K562 (cell line): Measurements from ENCODE around the gene TRIP10. TPM values are rescaled to one million over a fixed set of nuclear protein-coding genes. Genes with fewer than 3 reads are reported as not detected.

Experiments used
- ARID3B ChIP-seq: fragments of 250-450 bp; sonication (Bioruptor Pico); IDR thresholded peaks from 2 replicates; pipeline ENCODE4 v1.4.0; 2020; ENCODE audit warnings: borderline replicate concordance
- FOXP1 ChIP-seq: sonication (generic); formaldehyde crosslinking; IDR thresholded peaks from 2 replicates; pipeline ENCODE4 v1.8.0; 2022; ENCODE audit warnings: mild to moderate bottlenecking, missing genetic modification reagents
- IFI16 ChIP-seq: fragments of 250-450 bp; sonication (Bioruptor Pico); IDR thresholded peaks from 2 replicates; pipeline ENCODE4 v2.1.2; 2022; ENCODE audit warnings: mild to moderate bottlenecking, inconsistent platforms
- MBD2 ChIP-seq: sonication (generic); IDR thresholded peaks from 2 replicates; pipeline ENCODE4 v1.6.1; 2016; ENCODE audit warnings: low read depth, borderline replicate concordance
- MITF ChIP-seq: IDR thresholded peaks from 2 replicates; pipeline ENCODE4 v1.6.1; 2014; ENCODE audit warnings: antibody characterized with exemption
- OTX1 ChIP-seq: fragments of 450-650 bp; formaldehyde crosslinking; IDR thresholded peaks from 2 replicates; pipeline ENCODE4 v1.4.0; 2022; ENCODE audit warnings: mild to moderate bottlenecking
- PBX2 ChIP-seq, 2 experiments: IDR thresholded peaks in 1 of 2; conservative IDR thresholded peaks in 1 of 2; 2 replicates each; pipeline ENCODE4 v1.6.1; 2016; ENCODE audit warnings: low read depth in 2 of 2, mild to moderate bottlenecking in 1 of 2, missing compliant biosample characterization in 1 of 2, missing genetic modification characterization in 1 of 2, moderate library complexity in 1 of 2
- POLR2AphosphoS2 ChIP-seq: IDR thresholded peaks from 2 replicates; pipeline ENCODE4 v1.6.1; 2012; ENCODE audit warnings: low read length, improper control_type of control experiment
- PYGO2 ChIP-seq: fragments of 450-650 bp; IDR thresholded peaks from 2 replicates; pipeline ENCODE4 v1.6.1; 2016; ENCODE audit warnings: mild to moderate bottlenecking, missing genetic modification characterization, moderate library complexity, missing compliant biosample characterization
- SRF ChIP-seq, 2 experiments: fragments of 250-450, 450-650 bp in 1 of 2; sonication (Bioruptor Pico) in 1 of 2; sonication (generic) in 1 of 2; formaldehyde crosslinking; IDR thresholded peaks; 2 replicates each; pipeline versions ENCODE4 v1.5.0 to v1.5.1; 2020 to 2022; ENCODE audit warnings: mild to moderate bottlenecking in 1 of 2, missing genetic modification reagents in 1 of 2
- USF2 ChIP-seq: sonication (generic); formaldehyde crosslinking; IDR thresholded peaks from 2 replicates; pipeline ENCODE4 v1.5.0; 2020; ENCODE audit warnings: missing genetic modification reagents
- ZNF311 ChIP-seq: fragments of 250-450 bp; sonication (Bioruptor Pico); IDR thresholded peaks from 2 replicates; pipeline ENCODE4 v1.4.0; 2020; ENCODE audit warnings: mild to moderate bottlenecking, moderate library complexity
- ZNF408 ChIP-seq: fragments of 250-450 bp; sonication (Bioruptor Pico); IDR thresholded peaks from 2 replicates; pipeline ENCODE4 v1.4.0; 2020; ENCODE audit warnings: low read depth, mild to moderate bottlenecking, moderate library complexity
- ZNF512 ChIP-seq: IDR thresholded peaks from 2 replicates; pipeline ENCODE4 v1.6.1; 2016; ENCODE audit warnings: missing genetic modification characterization, missing compliant biosample characterization
- polyA plus RNA-seq, 8 experiments: library from polyadenylated mRNA; depleted of rRNA in 4 of 8; stranded (reverse) in 5 of 8; unstranded in 3 of 8; fragments of >200 nt; fragmentation: Nextera tagmentation in 2 of 8; fragmentation: Illumina TruSeq in 1 of 8; extraction: Ambion mirVana in 2 of 8; extraction: Trizol in 1 of 8; gene quantifications; 2 replicates each; pipeline versions ENCODE4 v1.2.1 to v1.2.3, GENCODE V29; 2011 to 2014; ENCODE audit warnings: inconsistent platforms in 1 of 8, missing spikeins in 1 of 8
- total RNA-seq, 7 experiments: library from RNA; depleted of rRNA in 6 of 7; stranded (reverse); fragments of >200 nt in 6 of 7; fragmentation: Illumina TruSeq in 2 of 7; extraction: Trizol in 2 of 7; gene quantifications; 2 replicates each; pipeline versions ENCODE4 v1.2.1 to v1.2.3, GENCODE V29; 2011 to 2021; ENCODE audit warnings: low replicate concordance in 1 of 7

Gene TRIP10
- total and polyA plus RNA-seq, 9 of the 15 experiments (the other 6 are each of a cell fraction or from before 2014, with no cell fraction given) = 1.2 to 66.8 (median 36.1) TPM

GRCh38 chr19:6797646-6798045 lies 58.2 kb downstream of the TRIP10 start (continued):
- TF ChIP-seq PBX2 (CRISPR knock-in tag; IDR thresholded peaks at IDR 0.05; ENCODE audit: low read depth) = no peak
- TF ChIP-seq PBX2 (tag; conservative IDR thresholded peaks at IDR 0.05; ENCODE audit: low read depth) = no peak
- no peak for TF ChIP-seq MITF
- no peak for TF ChIP-seq USF2 (CRISPR knock-in tag)
- no peak for TF ChIP-seq FOXP1 (CRISPR knock-in tag)
- no peak for TF ChIP-seq IFI16
- TF ChIP-seq ZNF512 = no peak
- TF ChIP-seq POLR2AphosphoS2 = no peak
- no peak for TF ChIP-seq PYGO2 (tag)
- no peak for TF ChIP-seq ZNF408 (CRISPR knock-in tag)
- TF ChIP-seq ARID3B = no peak
- no peak for TF ChIP-seq MBD2
- TF ChIP-seq SRF (CRISPR knock-in tag; IDR thresholded peaks at IDR 0.05) = no peak
- no peak for TF ChIP-seq OTX1 (CRISPR knock-in tag)
- no peak for TF ChIP-seq ZNF311
